Right lobe of liver (tissue), 6 donors: ENCODE data around the gene SRI. TPM values are rescaled to one million over a fixed set of nuclear protein-coding genes. Genes with fewer than 3 reads are reported as not detected.
"Not testable (repeated sequence)": the region's sequence is repeated elsewhere in the genome, so short reads cannot be mapped to it uniquely, and the experiment has no call there.

Source experiments
- ATAC-seq, 4 donors: fragments of 200-7000 bp; cut with Tn5 transposase; one replicate each; pipeline ENCODE4 v1.9.1; 2020; ENCODE audit warnings: mild to moderate bottlenecking in 4 of 4, moderate library complexity in 4 of 4
- DNase-seq, 3 donors: peaks; one replicate each; pipeline ENCODE4 v3.0.0-alpha.2; 2020
- H3K27ac ChIP-seq, 3 donors: fragments of 200-600 bp; one replicate each; pipeline ENCODE4 v1.8.0; 2022
- H3K27me3 ChIP-seq, 2 donors: fragments of 200-600 bp; one replicate each; pipeline ENCODE4 v1.8.0; 2022
- H3K36me3 ChIP-seq, 4 donors: fragments of 200-600 bp; sonication (generic) in 1 of 4; one replicate each; pipeline versions ENCODE4 v1.5.1 to v1.8.0; 2017 to 2022; ENCODE audit warnings: control low read depth in 1 of 4
- H3K4me1 ChIP-seq, 4 donors: fragments of 200-600 bp; sonication (generic) in 1 of 4; one replicate each; pipeline versions ENCODE4 v1.5.1 to v1.8.0; 2017 to 2022; ENCODE audit warnings: control low read depth in 1 of 4
- H3K4me3 ChIP-seq, 3 donors: fragments of 200-600 bp; one replicate each; pipeline ENCODE4 v1.8.0; 2022
- H3K9me3 ChIP-seq, 4 donors: fragments of 200-600 bp; sonication (generic) in 1 of 4; one replicate each; pipeline versions ENCODE4 v1.5.1 to v1.8.0; 2017 to 2022; ENCODE audit warnings: control low read depth in 1 of 4
- CTCF ChIP-seq, 4 donors: fragments of 200-600 bp in 3 of 4; fragments of 450-650 bp in 1 of 4; IDR thresholded peaks; one replicate each; pipeline versions ENCODE4 v1.5.1 to v1.8.0; 2016 to 2022; ENCODE audit warnings: antibody characterized with exemption in 4 of 4, mild to moderate bottlenecking in 2 of 4
- POLR2A ChIP-seq: fragments of 450-650 bp; IDR thresholded peaks from one replicate; pipeline ENCODE4 v1.6.1; 2017; ENCODE audit warnings: antibody characterized with exemption, mild to moderate bottlenecking
- WGBS: methylation state at CpG from one replicate; pipeline ENCODE4 v1.1.6; 2018; ENCODE audit warnings: low coverage, low lambda C conversion rate; ENCODE audit not compliant: insufficient coverage; ENCODE audit errors: missing lambda C conversion rate; 5-methylcytosine and 5-hydroxymethylcytosine counted together
- intact Hi-C, 2 donors: fragments of 100-400 bp; cut with DNase I; formaldehyde crosslinking; loops; one replicate each; pipeline versions ENCODE4 v1.11.2 to v1.14.1; 2022
- total RNA-seq, 6 experiments: library from RNA; depleted of rRNA in 2 of 6; stranded (reverse); fragments of >200 nt in 2 of 6; fragmentation: NEBNext Ultra II Directional in 3 of 6; extraction: Animal tissue kit (Norgen Biotek cat#: 25700) in 3 of 6; gene quantifications; one replicate each; pipeline versions ENCODE4 v1.1.0 to v1.2.4, GENCODE V29; 2016 to 2023
- donor health status: DM: no; HTN: yes; CAD: no.
- donor health status: DM: no; HTN: no; CAD: no.
- donor health status: DM: no; HTN: no; CAD: no.
- donor health status: DM: no; HTN: yes; CAD: no.
- donor health status: DM: no; HTN: yes; CAD: no.

Gene SRI
- total RNA-seq, 6 experiments from 2014 or later, result 12.5 to 41.3 (median 23.3) TPM

- Histone ChIP-seq H3K27me3 (no peaks in the 10 kb centered on the region), H3K9me3 (no peaks in the 10 kb centered on the region), H3K4me3 (no peak overlapping the region), H3K4me1 (no peaks in the 10 kb centered on the region), H3K27ac (no peak overlapping the region), H3K36me3 (no peaks in the 10 kb centered on the region)
- intact Hi-C loops, result no loop called here
- DNase-seq (no peak), ATAC-seq (no peak)
- TF ChIP-seq POLR2A (no peak), CTCF (IDR thresholded peaks at IDR 0.05) (no peak)
- 77% methylated on average over 2 of the region's 2 CpGs for WGBS
These were observed 52.1 kb downstream of the SRI start for GRCh38 chr7:88167721-88168120.

GRCh38 chr7:88167223-88167622 lies 52.6 kb downstream of the SRI start:
- 91% methylated on average over 2 of the region's 2 CpGs for WGBS
- no peaks in the 10 kb centered on the region for H3K9me3 ChIP-seq
- intact Hi-C loops, result no loop called here
- H3K27ac ChIP-seq, result no peak overlapping the region
- ATAC-seq (no peak), DNase-seq (no peak)
- H3K36me3 ChIP-seq, result no peaks in the 10 kb centered on the region
- H3K4me1 ChIP-seq, result no peaks in the 10 kb centered on the region
- no peaks in the 10 kb centered on the region for H3K27me3 ChIP-seq
- no peak overlapping the region for H3K4me3 ChIP-seq
- TF ChIP-seq CTCF (IDR thresholded peaks at IDR 0.05) (no peak), POLR2A (no peak)

- H3K4me1 ChIP-seq, result no peaks in the 10 kb centered on the region
- no peak overlapping the region for H3K4me3 ChIP-seq
- no peaks in the 10 kb centered on the region for H3K27me3 ChIP-seq
- no peaks in the 10 kb centered on the region for H3K9me3 ChIP-seq
- DNase-seq (no peak), ATAC-seq (peak in 1 of 4 donors; percentile 32)
- no peak for TF ChIP-seq POLR2A
- TF ChIP-seq CTCF (IDR thresholded peaks at IDR 0.05), result no peak
- no peak overlapping the region for H3K27ac ChIP-seq
- no peaks in the 10 kb centered on the region for H3K36me3 ChIP-seq
- intact Hi-C loops, result no loop called here
These were observed 54.1 kb downstream of the SRI start for GRCh38 chr7:88165697-88166096.

- H3K27me3 ChIP-seq, DNase-seq, H3K36me3 ChIP-seq, H3K9me3 ChIP-seq, intact Hi-C loops, ATAC-seq, H3K27ac ChIP-seq, H3K4me3 ChIP-seq, H3K4me1 ChIP-seq: not testable (repeated sequence)
- WGBS, result 46% methylated on average over 2 of the region's 2 CpGs
These were observed 60.1 kb downstream of the SRI start for GRCh38 chr7:88159741-88160140.

- no peak for ATAC-seq
- H3K9me3 ChIP-seq, result no peaks in the 10 kb centered on the region
- H3K4me1 ChIP-seq, result no peaks in the 10 kb centered on the region
- intact Hi-C loops, result no loop called here
- no peak overlapping the region for H3K4me3 ChIP-seq
- no peak overlapping the region for H3K27ac ChIP-seq
- DNase-seq, result no peak
- no peaks in the 10 kb centered on the region for H3K36me3 ChIP-seq
- no peaks in the 10 kb centered on the region for H3K27me3 ChIP-seq
- 21% methylated on average over 1 of the region's 1 CpG for WGBS
- TF ChIP-seq POLR2A (no peak), CTCF (IDR thresholded peaks at IDR 0.05) (no peak)
These were observed 63.5 kb downstream of the SRI start for GRCh38 chr7:88156356-88156755.
